NT2/D1 (cell line): ENCODE data around the gene PPP1R26.

ENCODE experiments used
- SUZ12 ChIP-seq: IDR thresholded peaks from 2 replicates; pipeline ENCODE4 v1.6.1; 2011; ENCODE audit not compliant: insufficient read length, insufficient read depth; ENCODE audit errors: extremely low read depth
- YY1 ChIP-seq: IDR thresholded peaks from 2 replicates; pipeline ENCODE4 v1.6.1; 2011; ENCODE audit not compliant: insufficient read length, insufficient read depth
- ZNF274 ChIP-seq: IDR thresholded peaks from 2 replicates; pipeline ENCODE4 v1.6.1; 2011; ENCODE audit warnings: mild to moderate bottlenecking, low read depth, low read length

GRCh38 chr9:135456436-135457104 lies 23.0 kb upstream of the PPP1R26 start:
- no peak for TF ChIP-seq YY1
- TF ChIP-seq SUZ12 = no peak
- TF ChIP-seq ZNF274 = no peak
